Activated CD4-positive, alpha-beta T cell treated with anti-CD3 and anti-CD28 coated beads, Interleukin-2, amount 50 U/mL, for 4 hours (primary cell): Measurements from ENCODE around the gene VWA2.

ENCODE experiments used
- DNase-seq, 2 experiments: peaks; one replicate each; pipeline ENCODE4 v3.0.0-alpha.2; 2020

Gene VWA2

GRCh38 chr10:114250236-114250635 lies 11.2 kb downstream of the VWA2 start:
- DNase-seq = no peak

- no peak for DNase-seq
Measured at GRCh38 chr10:114250716-114251115, 11.7 kb downstream of the VWA2 start.

- no peak for DNase-seq
Measured at GRCh38 chr10:114252092-114252491, 13.0 kb downstream of the VWA2 start.

GRCh38 chr10:114252883-114253282 lies 13.8 kb downstream of the VWA2 start:
- DNase-seq = no peak

- DNase-seq = no peak
Measured at GRCh38 chr10:114255227-114255626, 16.2 kb downstream of the VWA2 start.

GRCh38 chr10:114256008-114256765 lies 17.1 kb downstream of the VWA2 start:
- no peak for DNase-seq

GRCh38 chr10:114256822-114257221 lies 17.8 kb downstream of the VWA2 start:
- DNase-seq = no peak

- DNase-seq = no peak
Measured at GRCh38 chr10:114257498-114257897, 18.4 kb downstream of the VWA2 start.

- DNase-seq = no peak
Measured at GRCh38 chr10:114258274-114258840, 19.3 kb downstream of the VWA2 start.

- DNase-seq = no peak
Measured at GRCh38 chr10:114259824-114260223, 20.8 kb downstream of the VWA2 start.

GRCh38 chr10:114260366-114260765 lies 21.3 kb downstream of the VWA2 start:
- DNase-seq = no peak

- DNase-seq = no peak
Measured at GRCh38 chr10:114261076-114261475, 22.0 kb downstream of the VWA2 start.

- DNase-seq = no peak
Measured at GRCh38 chr10:114262496-114262895, 23.4 kb downstream of the VWA2 start.

GRCh38 chr10:114265392-114266053 lies 26.5 kb downstream of the VWA2 start:
- DNase-seq = no peak

- no peak for DNase-seq
Measured at GRCh38 chr10:114266521-114266920, 27.5 kb downstream of the VWA2 start.

- no peak for DNase-seq
Measured at GRCh38 chr10:114271075-114271778, 32.2 kb downstream of the VWA2 start.

- DNase-seq = no peak
Measured at GRCh38 chr10:114271779-114272167, 32.7 kb downstream of the VWA2 start.

GRCh38 chr10:114272696-114273095 lies 33.6 kb downstream of the VWA2 start:
- no peak for DNase-seq

GRCh38 chr10:114273910-114274309 lies 34.9 kb downstream of the VWA2 start:
- DNase-seq = no peak

GRCh38 chr10:114274616-114275453 lies 35.8 kb downstream of the VWA2 start:
- no peak for DNase-seq

GRCh38 chr10:114276066-114276465 lies 37.0 kb downstream of the VWA2 start:
- no peak for DNase-seq

- no peak for DNase-seq
Measured at GRCh38 chr10:114276671-114277070, 37.6 kb downstream of the VWA2 start.
